Measurements from ENCODE around the gene CCDC47.

CCDC47 gene

DNA sequence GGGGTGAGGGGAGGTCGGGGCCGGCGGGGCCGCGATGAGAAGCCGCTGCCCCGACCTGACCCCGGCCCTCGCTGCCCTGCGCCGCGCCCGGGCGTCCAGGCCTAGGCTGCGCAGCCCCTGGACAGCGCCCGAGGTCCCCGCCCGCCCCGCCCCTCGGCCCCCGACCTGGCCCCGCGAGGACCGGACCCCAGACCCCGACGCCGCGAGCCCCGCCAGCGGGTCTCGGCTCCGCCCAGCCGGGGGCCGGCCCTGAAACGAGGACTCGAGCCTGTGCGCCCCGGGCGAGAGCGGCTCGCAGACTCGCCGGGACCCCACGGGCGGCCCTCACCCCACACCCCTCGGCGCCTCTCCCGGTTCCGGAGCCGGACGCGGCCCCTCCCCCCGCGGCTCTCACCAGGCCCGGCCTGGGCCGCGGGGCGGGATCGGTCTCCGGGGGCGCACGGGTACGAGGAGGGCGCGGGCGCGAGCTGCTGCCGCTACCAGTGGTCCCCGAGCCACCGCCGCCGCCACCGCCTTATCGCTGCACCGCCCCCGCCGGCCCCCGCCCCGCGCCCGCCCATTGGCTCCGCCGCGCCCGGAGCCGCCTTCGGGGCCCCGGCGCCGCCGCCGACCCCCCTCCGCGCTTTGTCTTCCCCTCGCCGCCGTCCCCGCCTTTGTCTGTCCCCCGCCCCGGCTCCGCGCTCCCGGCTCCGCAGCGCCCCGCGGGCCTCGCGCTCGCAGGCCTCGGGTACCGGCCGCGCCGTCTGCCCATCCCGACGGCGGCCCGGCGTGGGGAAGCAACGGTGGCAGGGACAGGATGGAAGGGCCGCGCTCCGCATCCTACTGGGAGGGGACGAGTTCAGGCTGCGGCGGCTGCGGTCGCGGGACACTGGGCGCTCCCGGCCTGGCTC is 73.5 kb downstream of the CCDC47 start, which contains the start of gene LIMD2:
LIMD2 (minus strand) TSS at position 488 of the 890 bp plus-strand sequence. CDS start 827 bp downstream, outside the sequence.
- peak within 1 kb of the TSS; percentile 32 for H3K4me3 ChIP-seq (ENCODE audit: low read depth, low read length)
- DNase-seq (ENCODE audit: low read depth): no peak
- TF ChIP-seq, protein P1, sequence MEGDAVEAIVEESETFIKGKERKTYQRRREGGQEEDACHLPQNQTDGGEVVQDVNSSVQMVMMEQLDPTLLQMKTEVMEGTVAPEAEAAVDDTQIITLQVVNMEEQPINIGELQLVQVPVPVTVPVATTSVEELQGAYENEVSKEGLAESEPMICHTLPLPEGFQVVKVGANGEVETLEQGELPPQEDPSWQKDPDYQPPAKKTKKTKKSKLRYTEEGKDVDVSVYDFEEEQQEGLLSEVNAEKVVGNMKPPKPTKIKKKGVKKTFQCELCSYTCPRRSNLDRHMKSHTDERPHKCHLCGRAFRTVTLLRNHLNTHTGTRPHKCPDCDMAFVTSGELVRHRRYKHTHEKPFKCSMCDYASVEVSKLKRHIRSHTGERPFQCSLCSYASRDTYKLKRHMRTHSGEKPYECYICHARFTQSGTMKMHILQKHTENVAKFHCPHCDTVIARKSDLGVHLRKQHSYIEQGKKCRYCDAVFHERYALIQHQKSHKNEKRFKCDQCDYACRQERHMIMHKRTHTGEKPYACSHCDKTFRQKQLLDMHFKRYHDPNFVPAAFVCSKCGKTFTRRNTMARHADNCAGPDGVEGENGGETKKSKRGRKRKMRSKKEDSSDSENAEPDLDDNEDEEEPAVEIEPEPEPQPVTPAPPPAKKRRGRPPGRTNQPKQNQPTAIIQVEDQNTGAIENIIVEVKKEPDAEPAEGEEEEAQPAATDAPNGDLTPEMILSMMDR (IDR thresholded peaks at IDR 0.05; ENCODE audit: control insufficient read depth, extremely low read depth, insufficient read depth): 0 out of 2 replicates have a peak, but pooled peaks have one; percentile 6

DNA sequence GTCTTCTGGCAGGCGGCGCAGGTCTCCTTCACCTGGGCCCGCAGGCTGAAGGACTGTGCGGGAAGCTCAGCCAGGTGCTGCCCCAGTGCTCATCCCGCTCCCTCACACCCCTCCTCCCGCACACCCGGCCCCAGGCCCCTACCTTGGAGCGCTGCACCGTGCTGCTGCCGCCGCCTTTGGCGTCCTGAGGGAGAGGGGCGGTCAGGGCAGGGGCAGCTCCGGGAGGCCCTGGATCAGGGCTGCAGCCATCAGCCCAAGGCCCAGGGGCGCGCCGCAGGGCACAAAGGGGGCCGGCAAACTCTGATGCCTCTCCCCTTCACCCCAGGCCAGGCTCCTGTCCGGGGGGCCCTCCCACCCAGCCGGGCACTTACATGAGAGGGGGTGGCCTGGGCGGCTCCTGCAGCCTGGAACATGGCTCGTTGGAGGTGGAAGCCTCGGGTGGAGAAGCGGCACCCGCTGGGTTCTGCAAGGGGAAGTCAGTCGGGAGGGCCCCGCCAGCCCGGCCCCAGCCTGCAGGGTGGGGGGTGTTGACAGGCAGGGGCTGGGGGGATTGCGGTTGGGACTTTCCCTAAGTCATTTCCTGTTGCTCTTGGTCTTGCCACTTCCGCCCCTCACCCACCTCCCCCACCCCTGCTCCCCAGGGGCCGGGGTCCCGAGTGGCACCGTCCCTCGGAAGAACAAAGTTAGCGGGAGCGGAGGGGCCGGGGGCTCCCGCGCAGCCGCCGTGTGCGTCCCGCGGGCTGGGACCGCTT is 74.3 kb downstream of the CCDC47 start:
- 0 out of 2 replicates have a peak overlapping the region, but pooled peaks have one; percentile 15 for H3K4me3 ChIP-seq (ENCODE audit: low read depth, low read length)
- no peak for DNase-seq (ENCODE audit: low read depth)
- TF ChIP-seq, protein P1 (IDR thresholded peaks at IDR 0.05; ENCODE audit: control insufficient read depth, extremely low read depth, insufficient read depth): no peak

DNA sequence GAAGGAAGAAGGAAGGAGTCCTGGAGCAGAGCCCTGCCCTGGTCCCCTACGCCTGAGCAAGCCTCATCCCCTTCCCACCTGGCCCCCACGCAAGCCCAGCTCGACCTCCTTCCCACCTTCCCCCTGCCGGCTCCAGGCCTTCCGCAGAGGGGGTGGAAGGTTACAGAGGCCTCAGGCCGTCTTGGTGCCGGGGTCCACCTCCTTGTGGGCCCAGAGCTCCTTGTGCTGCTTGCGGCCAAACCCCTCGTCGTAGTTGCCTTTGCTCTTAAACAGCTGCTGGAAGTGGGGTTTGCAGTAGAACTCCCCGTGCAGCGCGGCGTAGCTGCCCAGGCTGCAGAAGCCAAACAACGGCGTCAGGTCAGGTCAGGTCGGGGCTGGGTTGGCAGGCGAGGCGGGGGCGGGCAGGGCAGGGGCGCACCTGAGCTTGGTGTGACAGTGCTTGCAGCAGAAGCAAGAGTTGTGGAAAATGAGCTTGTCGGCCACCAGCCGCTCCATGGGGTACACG is 75.0 kb downstream of the CCDC47 start:
- DNase-seq (ENCODE audit: low read depth): no peak
- TF ChIP-seq, protein P1 (IDR thresholded peaks at IDR 0.05; ENCODE audit: control insufficient read depth, extremely low read depth, insufficient read depth): no peak
- H3K4me3 ChIP-seq (ENCODE audit: low read depth, low read length): no peak overlapping the region

DNA sequence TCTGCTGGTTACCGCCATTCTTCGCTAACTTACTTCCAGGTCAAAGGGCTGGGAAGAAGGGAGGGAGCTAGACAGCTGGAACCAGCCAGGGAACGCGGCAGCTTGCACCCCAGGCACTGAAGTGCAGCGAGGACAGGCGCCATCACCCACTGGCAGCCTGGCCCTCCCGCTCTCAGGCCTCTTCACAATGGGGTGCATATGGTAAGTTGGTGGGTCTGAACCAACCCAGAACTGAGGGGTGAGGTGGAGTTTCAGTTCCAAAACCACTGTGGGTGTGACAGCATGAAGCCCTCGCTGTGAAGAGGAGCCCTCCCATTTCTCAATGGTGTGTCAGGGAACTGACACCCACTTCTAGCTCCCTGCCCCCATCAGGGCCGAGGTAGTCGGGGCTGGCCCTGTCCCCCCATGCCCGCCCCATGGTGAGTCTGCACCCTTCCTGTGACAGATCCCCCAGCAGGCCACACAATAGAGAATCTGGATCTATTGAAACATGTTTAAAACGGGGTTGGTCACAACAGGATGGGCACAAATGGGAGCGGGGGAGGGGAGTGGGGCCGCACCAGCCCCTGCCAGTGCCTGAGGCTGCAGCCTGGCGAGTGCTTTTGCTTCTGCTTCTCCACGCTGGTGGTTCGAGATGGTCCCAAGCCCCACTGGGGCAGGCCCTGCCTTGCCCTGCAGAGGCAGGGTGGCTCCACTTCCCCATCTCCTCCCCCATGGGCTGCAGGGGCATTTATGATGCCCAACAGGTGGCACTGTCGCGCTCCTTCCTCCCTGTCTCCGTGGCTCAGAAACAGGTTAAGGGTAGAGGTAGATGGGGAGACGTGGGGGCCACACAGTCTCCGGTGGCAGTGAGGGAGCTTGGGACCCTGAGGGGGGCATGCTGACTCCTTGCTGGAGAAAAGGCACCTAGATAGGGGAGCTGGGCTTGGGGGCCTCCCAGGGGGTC is 75.8 kb downstream of the CCDC47 start:
- TF ChIP-seq, protein P1 (IDR thresholded peaks at IDR 0.05; ENCODE audit: control insufficient read depth, extremely low read depth, insufficient read depth): peak; percentile 70
- no peak overlapping the region for H3K4me3 ChIP-seq (ENCODE audit: low read depth, low read length)
- no peak for DNase-seq (ENCODE audit: low read depth)

DNA sequence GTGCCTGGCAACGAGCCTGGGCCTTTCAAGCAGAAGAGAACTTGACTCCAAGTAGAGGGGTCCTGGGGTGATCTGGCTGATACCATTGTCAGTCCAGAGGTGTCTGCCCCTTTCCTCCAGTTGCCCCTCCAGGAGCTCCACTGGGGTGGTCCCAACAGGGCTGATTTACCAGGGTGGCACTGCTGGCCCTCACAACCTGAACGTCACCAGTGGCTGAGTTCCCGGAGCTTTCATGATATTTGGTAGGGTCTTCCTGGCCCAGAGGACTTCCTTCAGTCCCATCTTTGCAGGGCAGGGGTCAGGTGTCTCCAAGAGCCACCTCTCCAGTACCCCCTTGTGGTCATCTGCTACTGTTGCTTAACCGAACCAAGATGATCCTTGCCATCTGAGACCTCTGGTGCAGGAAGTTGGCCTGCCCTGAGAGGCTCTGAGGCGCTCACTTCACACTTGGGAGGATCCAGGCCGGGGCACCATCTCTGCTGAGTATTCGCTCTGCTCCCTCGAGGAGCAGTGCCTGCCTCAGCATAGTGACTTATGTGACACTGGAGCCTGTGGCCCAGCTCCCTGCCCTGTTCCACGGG is 76.9 kb downstream of the CCDC47 start:
- H3K4me3 ChIP-seq (ENCODE audit: low read depth, low read length): no peak overlapping the region
- TF ChIP-seq, protein P1 (IDR thresholded peaks at IDR 0.05; ENCODE audit: control insufficient read depth, extremely low read depth, insufficient read depth): peak; percentile 57
- DNase-seq (ENCODE audit: low read depth): no peak

DNA sequence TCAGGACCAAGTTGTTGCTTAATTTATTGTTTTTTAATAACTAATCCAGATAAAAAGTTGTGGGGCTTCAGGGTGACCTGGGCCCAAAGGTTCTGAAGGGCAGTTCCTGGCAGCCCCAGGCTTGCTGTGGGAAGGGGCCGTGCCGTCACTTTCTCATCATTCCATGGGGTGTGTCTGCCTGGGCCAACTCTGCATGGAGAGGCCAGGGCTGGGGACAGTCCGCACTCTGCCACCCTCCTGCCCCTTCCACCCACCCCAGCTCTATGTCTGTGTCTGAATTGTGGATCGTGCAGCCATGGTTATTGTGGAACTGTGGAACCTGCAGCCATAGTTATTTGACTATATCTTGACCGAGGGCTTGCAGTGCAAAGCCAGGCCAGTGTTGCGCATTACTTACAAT is 77.5 kb downstream of the CCDC47 start:
- TF ChIP-seq, protein P1 (IDR thresholded peaks at IDR 0.05; ENCODE audit: control insufficient read depth, extremely low read depth, insufficient read depth): no peak
- H3K4me3 ChIP-seq (ENCODE audit: low read depth, low read length): no peak overlapping the region
- no peak for DNase-seq (ENCODE audit: low read depth)
